Ramos (cell line): ENCODE measurements around the gene EIF2AK2.

Experiments
- in situ Hi-C: fragments of 300-500 bp; cut with MboI; formaldehyde crosslinking; loops from one replicate; pipeline ENCODE4 v1.14.3; 2022; ENCODE audit warnings: low sequenced_read_pairs; ENCODE audit not compliant: unreplicated experiment

EIF2AK2 gene

GRCh38 chr2:37180006-37180639 lies 23.3 kb upstream of the EIF2AK2 start:
- in situ Hi-C loops = loop anchor here (25.0 kb wide), 1 partner anchor 707 kb away; no protein-coding TSS in a partner anchor

- in situ Hi-C loops = loop anchor here (25.0 kb wide), 1 partner anchor 364 kb away; no protein-coding TSS in a partner anchor
These were observed 17.0 kb upstream of the EIF2AK2 start for GRCh38 chr2:37173741-37174140.

- in situ Hi-C loops = loop anchor here (25.0 kb wide), 1 partner anchor 366 kb away; no protein-coding TSS in a partner anchor
These were observed 14.8 kb upstream of the EIF2AK2 start for GRCh38 chr2:37171624-37171950.

- in situ Hi-C loops = loop anchor here (25.0 kb wide), 1 partner anchor 369 kb away; no protein-coding TSS in a partner anchor
These were observed 11.6 kb upstream of the EIF2AK2 start for GRCh38 chr2:37168217-37168981.

- in situ Hi-C loops = loop anchor here (25.0 kb wide), 1 partner anchor 370 kb away; no protein-coding TSS in a partner anchor
These were observed 10.9 kb upstream of the EIF2AK2 start for GRCh38 chr2:37167636-37168180.

GRCh38 chr2:37164757-37165156 lies 8.0 kb upstream of the EIF2AK2 start:
- in situ Hi-C loops = loop anchor here (25.0 kb wide), 1 partner anchor 373 kb away; no protein-coding TSS in a partner anchor

GRCh38 chr2:37156071-37156856 lies 516 bp downstream of the EIF2AK2 start:
- in situ Hi-C loops = loop anchor here (25.0 kb wide), 1 partner anchor 381 kb away; no protein-coding TSS in a partner anchor

GRCh38 chr2:37154785-37155184 lies 2.0 kb downstream of the EIF2AK2 start:
- in situ Hi-C loops = loop anchor here (25.0 kb wide), 1 partner anchor 383 kb away; no protein-coding TSS in a partner anchor

- in situ Hi-C loops = loop anchor here (25.0 kb wide), 1 partner anchor 384 kb away; no protein-coding TSS in a partner anchor
These were observed 3.6 kb downstream of the EIF2AK2 start for GRCh38 chr2:37153224-37153623.

- in situ Hi-C loops = loop anchor here (25.0 kb wide), 1 partner anchor 388 kb away; no protein-coding TSS in a partner anchor
These were observed 7.0 kb downstream of the EIF2AK2 start for GRCh38 chr2:37149626-37150322.

GRCh38 chr2:37148325-37148724 lies 8.5 kb downstream of the EIF2AK2 start:
- in situ Hi-C loops = no loop called here

GRCh38 chr2:37146062-37146461 lies 10.7 kb downstream of the EIF2AK2 start:
- in situ Hi-C loops = no loop called here

- in situ Hi-C loops = no loop called here
These were observed 12.8 kb downstream of the EIF2AK2 start for GRCh38 chr2:37143974-37144373.

- in situ Hi-C loops = no loop called here
These were observed 14.2 kb downstream of the EIF2AK2 start for GRCh38 chr2:37142546-37142945.

- in situ Hi-C loops = no loop called here
These were observed 23.9 kb downstream of the EIF2AK2 start for GRCh38 chr2:37132914-37133313.

GRCh38 chr2:37125416-37125815 lies 31.4 kb downstream of the EIF2AK2 start:
- in situ Hi-C loops = no loop called here

- in situ Hi-C loops = no loop called here
These were observed 37.6 kb downstream of the EIF2AK2 start for GRCh38 chr2:37119157-37119556.

GRCh38 chr2:37117566-37117965 lies 39.2 kb downstream of the EIF2AK2 start:
- in situ Hi-C loops = no loop called here

GRCh38 chr2:37111958-37112357 lies 44.8 kb downstream of the EIF2AK2 start:
- in situ Hi-C loops = no loop called here
